Measurements from ENCODE around the gene GDPD4. TPM values are rescaled to one million over a fixed set of nuclear protein-coding genes. Genes with fewer than 3 reads are reported as not detected.

GDPD4 gene
- total RNA-seq, 4 donors from 2014 or later, result not detected

DNA sequence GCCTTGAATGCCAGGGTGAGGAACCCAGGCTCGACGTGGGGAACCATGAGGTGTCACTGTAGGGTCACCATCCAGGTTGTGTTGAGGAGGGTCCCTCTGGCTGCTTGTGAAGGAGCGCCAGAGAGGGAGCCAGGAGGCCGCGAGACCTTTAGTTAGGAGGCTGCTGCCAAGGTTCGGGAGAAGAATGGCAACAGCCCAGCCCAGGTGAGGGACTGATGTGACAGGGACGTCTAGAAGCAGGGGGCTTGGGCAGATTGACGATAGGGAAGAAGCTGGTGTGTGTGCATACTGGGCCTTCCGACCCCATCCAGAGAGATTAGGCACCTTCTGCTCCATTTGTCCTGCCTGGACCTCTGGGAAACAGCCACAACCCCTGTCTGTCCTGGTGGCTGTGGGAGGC is 124.5 kb downstream of the GDPD4 start:
- WGBS, 2 donors (ENCODE audit: low coverage in 1 of 2), result 65% methylated on average over 4 of the region's 9 CpGs; no CpG with 5 or more reads in 1 of the 2 donors
- TF ChIP-seq POLR2A (IDR thresholded peaks at IDR 0.05), result no peak
- no peak for TF ChIP-seq POLR2AphosphoS5 (IDR thresholded peaks at IDR 0.05)
- TF ChIP-seq, protein P1, sequence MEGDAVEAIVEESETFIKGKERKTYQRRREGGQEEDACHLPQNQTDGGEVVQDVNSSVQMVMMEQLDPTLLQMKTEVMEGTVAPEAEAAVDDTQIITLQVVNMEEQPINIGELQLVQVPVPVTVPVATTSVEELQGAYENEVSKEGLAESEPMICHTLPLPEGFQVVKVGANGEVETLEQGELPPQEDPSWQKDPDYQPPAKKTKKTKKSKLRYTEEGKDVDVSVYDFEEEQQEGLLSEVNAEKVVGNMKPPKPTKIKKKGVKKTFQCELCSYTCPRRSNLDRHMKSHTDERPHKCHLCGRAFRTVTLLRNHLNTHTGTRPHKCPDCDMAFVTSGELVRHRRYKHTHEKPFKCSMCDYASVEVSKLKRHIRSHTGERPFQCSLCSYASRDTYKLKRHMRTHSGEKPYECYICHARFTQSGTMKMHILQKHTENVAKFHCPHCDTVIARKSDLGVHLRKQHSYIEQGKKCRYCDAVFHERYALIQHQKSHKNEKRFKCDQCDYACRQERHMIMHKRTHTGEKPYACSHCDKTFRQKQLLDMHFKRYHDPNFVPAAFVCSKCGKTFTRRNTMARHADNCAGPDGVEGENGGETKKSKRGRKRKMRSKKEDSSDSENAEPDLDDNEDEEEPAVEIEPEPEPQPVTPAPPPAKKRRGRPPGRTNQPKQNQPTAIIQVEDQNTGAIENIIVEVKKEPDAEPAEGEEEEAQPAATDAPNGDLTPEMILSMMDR (IDR thresholded peaks at IDR 0.05), result no peak
- TF ChIP-seq EP300 (IDR thresholded peaks at IDR 0.05), result no peak
- Histone ChIP-seq H3K27me3 (peaks cover 7% of the 10 kb centered on the region), H3K36me3 (no peaks in the 10 kb centered on the region), H3K27ac (no peak overlapping the region), H3K4me1 (no peaks in the 10 kb centered on the region), H3K4me3 (no peak overlapping the region), H3K9me3 (no peaks in the 10 kb centered on the region)
- no peak for ATAC-seq

DNA sequence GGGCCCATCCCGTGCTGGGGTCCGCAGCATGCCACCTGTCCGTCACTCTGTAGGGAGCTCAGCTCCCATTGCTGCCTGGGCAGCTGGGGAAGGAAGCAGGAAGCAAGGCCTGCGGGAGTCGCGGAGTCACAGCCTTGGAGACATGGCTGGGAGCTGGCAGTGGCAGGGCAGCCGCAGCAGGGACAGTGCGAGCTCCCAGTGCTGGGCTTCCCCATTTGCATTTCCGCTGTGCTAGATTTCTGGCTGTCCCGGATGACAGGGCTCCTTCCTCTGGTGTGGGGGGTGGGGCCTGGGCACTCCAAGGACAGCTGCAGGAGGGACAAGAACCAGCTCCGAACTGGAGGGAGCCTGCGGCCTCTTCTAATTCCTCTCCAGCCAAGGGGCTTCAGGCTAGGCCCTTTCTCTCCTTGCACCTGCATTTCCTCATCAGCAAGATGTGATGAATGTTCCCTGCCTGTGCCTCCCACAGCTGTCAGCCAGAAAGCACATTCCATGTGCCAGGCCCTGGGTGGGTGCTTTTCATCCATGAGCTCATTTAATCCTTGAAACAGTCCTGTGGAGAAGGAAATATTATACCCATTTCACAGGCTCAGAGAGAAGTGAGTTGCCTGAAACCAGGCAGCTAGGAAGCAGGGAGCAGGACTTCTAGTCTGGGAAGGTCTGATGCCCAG is 125.5 kb downstream of the GDPD4 start:
- Histone ChIP-seq H3K4me3 (peak overlapping the region in 1 of 2 donors; percentile 20), H3K27ac (peak overlapping the region in 2 of 4 donors; percentile 25 to 37)
- peak; percentile 40 for ATAC-seq

DNA sequence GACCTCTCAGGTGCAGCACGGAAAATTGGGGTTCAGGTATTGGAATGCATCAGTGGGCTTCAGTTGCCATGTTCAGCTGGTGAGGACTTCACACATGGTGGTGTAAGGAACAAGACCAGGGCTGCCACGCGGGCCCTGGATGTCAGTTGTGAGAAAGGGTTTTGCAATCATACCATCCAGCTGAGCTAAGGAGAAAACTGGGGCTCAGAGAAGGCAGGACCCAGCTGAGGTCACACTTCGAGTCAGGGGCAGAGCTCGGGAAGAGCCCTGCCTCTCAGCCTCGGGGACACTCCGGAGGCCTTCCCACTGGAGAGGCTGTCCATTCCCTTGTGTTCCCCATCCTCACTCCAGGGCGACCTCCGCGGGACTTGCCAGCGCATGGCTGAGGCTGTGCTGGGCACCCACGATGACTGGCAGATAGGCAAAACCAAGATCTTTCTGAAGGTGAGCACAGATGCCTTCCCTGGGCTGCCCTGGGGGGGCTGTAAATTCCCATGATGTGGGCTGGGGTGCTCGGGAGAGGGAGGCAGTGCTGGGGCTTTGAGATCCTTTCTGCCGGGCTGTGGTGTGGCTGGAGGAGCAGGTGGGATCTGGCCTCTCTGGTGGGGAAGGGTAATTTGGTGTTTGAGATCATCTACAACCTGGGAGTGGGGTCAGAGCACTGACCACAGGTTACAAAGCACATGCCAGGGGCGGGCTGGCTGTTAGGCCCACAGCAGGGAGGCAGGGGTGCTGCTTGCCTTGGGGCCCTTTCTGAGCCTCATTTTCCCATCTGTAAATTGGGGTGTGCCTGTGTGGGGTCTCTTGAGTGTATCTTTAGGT is 126.3 kb downstream of the GDPD4 start:
- no peaks in the 10 kb centered on the region for H3K9me3 ChIP-seq
- H3K36me3 ChIP-seq, result no peaks in the 10 kb centered on the region
- TF ChIP-seq POLR2A (IDR thresholded peaks at IDR 0.05) (peak in 1 of 2 donors; percentile 37), EP300 (IDR thresholded peaks at IDR 0.05) (no peak), POLR2AphosphoS5 (IDR thresholded peaks at IDR 0.05) (no peak)
- TF ChIP-seq, protein P1 (IDR thresholded peaks at IDR 0.05), result no peak
- peaks cover 9% of the 10 kb centered on the region for H3K27me3 ChIP-seq
- peak overlapping the region in 1 of 2 donors; percentile 20 for H3K4me3 ChIP-seq
- peak overlapping the region in 2 of 4 donors; percentile 25 to 37 for H3K27ac ChIP-seq
- 80 to 88% methylated on average over 1 to 5 of the region's 15 CpGs for WGBS, 2 donors (ENCODE audit: low coverage in 1 of 2)
- no peaks in the 10 kb centered on the region for H3K4me1 ChIP-seq
- peak; percentile 41 for ATAC-seq

More for the DNA sequence above, 125.5 kb downstream of the GDPD4 start:
- Histone ChIP-seq H3K27me3 (peaks cover 9% of the 10 kb centered on the region), H3K9me3 (no peaks in the 10 kb centered on the region), H3K4me1 (no peaks in the 10 kb centered on the region), H3K36me3 (no peaks in the 10 kb centered on the region)
- TF ChIP-seq, protein P1 (IDR thresholded peaks at IDR 0.05), result no peak
- TF ChIP-seq POLR2AphosphoS5 (IDR thresholded peaks at IDR 0.05), result no peak
- no peak for TF ChIP-seq POLR2A (IDR thresholded peaks at IDR 0.05)
- no peak for TF ChIP-seq EP300 (IDR thresholded peaks at IDR 0.05)
- WGBS, 2 donors (ENCODE audit: low coverage in 1 of 2), result 73 to 83% methylated on average over 1 to 5 of the region's 12 CpGs

DNA sequence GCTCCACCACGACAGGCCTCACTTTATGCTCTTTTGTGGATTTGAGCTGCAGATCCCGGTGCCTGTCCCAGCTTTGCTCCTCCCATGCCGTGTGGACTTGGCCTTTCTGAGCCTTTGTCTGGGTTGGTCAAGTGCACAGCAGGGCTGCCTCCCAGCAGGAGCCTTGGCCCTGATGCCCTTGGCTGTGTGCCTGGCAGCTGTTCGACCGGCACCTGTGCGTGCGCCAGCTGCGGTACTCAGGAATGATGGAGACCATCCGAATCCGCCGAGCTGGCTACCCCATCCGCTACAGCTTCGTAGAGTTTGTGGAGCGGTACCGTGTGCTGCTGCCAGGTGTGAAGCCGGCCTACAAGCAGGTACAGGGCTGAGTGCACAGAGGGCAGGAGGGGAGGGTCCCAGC is 126.9 kb downstream of the GDPD4 start:
- TF ChIP-seq EP300 (IDR thresholded peaks at IDR 0.05), result no peak
- no peak for TF ChIP-seq POLR2A (IDR thresholded peaks at IDR 0.05)
- TF ChIP-seq POLR2AphosphoS5 (IDR thresholded peaks at IDR 0.05), result no peak
- TF ChIP-seq, protein P1 (IDR thresholded peaks at IDR 0.05), result no peak
- no peak overlapping the region for H3K27ac ChIP-seq
- no peak overlapping the region for H3K4me3 ChIP-seq
- H3K9me3 ChIP-seq, result no peaks in the 10 kb centered on the region
- H3K27me3 ChIP-seq, result peaks cover 9% of the 10 kb centered on the region
- no peaks in the 10 kb centered on the region for H3K4me1 ChIP-seq
- ATAC-seq, result no peak
- no peaks in the 10 kb centered on the region for H3K36me3 ChIP-seq
- WGBS, 2 donors (ENCODE audit: low coverage in 1 of 2), result 93% methylated on average over 8 of the region's 16 CpGs; no CpG with 5 or more reads in 1 of the 2 donors
